ENCODE measurements around the gene UGT2B11.
"Not testable (repeated sequence)": the region's sequence is repeated elsewhere in the genome, so short reads cannot be mapped to it uniquely, and the experiment has no call there.

The UGT2B11 gene

GRCh38 chr4:69170233-69171134, 44.1 kb downstream of the UGT2B11 start:
- H3K9me3 ChIP-seq; H3K27me3 ChIP-seq; H3K4me1 ChIP-seq; H3K4me3 ChIP-seq (ENCODE audit: low read depth, low read length); H3K36me3 ChIP-seq: not testable (repeated sequence)
- peak; percentile 25 for DNase-seq
- peak; percentile 51 for TF ChIP-seq CTCF (IDR thresholded peaks at IDR 0.05; ENCODE audit: low read depth, low read length)

GRCh38 chr4:69169171-69169570, 45.4 kb downstream of the UGT2B11 start:
- not testable (repeated sequence) for H3K4me1 ChIP-seq; H3K27me3 ChIP-seq; H3K4me3 ChIP-seq (ENCODE audit: low read depth, low read length); DNase-seq; H3K36me3 ChIP-seq; H3K9me3 ChIP-seq

- no peaks in the 10 kb centered on the region for H3K27me3 ChIP-seq
- no peak overlapping the region for H3K4me3 ChIP-seq (ENCODE audit: low read depth, low read length)
- no peaks in the 10 kb centered on the region for H3K36me3 ChIP-seq
- no peak for TF ChIP-seq CTCF (IDR thresholded peaks at IDR 0.05; ENCODE audit: low read depth, low read length)
- no peaks in the 10 kb centered on the region for H3K9me3 ChIP-seq
- H3K4me1 ChIP-seq: no peaks in the 10 kb centered on the region
- no peak for DNase-seq
Measured at GRCh38 chr4:69167300-69167699, 47.2 kb downstream of the UGT2B11 start.

- H3K4me3 ChIP-seq (ENCODE audit: low read depth, low read length); H3K27me3 ChIP-seq; H3K9me3 ChIP-seq; H3K36me3 ChIP-seq; H3K4me1 ChIP-seq; DNase-seq: not testable (repeated sequence)
Measured at GRCh38 chr4:69166376-69166775, 48.2 kb downstream of the UGT2B11 start.

- DNase-seq: not testable (repeated sequence)
Measured at GRCh38 chr4:69165707-69166106, 48.8 kb downstream of the UGT2B11 start.

GRCh38 chr4:69156913-69157312, 57.6 kb downstream of the UGT2B11 start:
- H3K27me3 ChIP-seq: no peaks in the 10 kb centered on the region
- no peaks in the 10 kb centered on the region for H3K4me1 ChIP-seq
- H3K36me3 ChIP-seq: no peaks in the 10 kb centered on the region
- no peak for DNase-seq
- no peak overlapping the region for H3K4me3 ChIP-seq (ENCODE audit: low read depth, low read length)
- TF ChIP-seq CTCF (IDR thresholded peaks at IDR 0.05; ENCODE audit: low read depth, low read length): peak; percentile 18; the same call in 1 of the 2 replicates
- H3K9me3 ChIP-seq: no peaks in the 10 kb centered on the region

More at GRCh38 chr4:69165707-69166106, 48.8 kb downstream of the UGT2B11 start:
- H3K4me3 ChIP-seq (ENCODE audit: low read depth, low read length); H3K4me1 ChIP-seq; H3K36me3 ChIP-seq; H3K9me3 ChIP-seq; H3K27me3 ChIP-seq: not testable (repeated sequence)

- Histone ChIP-seq H3K27me3 (no peaks in the 10 kb centered on the region), H3K4me1 (no peaks in the 10 kb centered on the region), H3K36me3 (no peaks in the 10 kb centered on the region), H3K9me3 (no peaks in the 10 kb centered on the region), H3K4me3 (ENCODE audit: low read depth, low read length) (no peak overlapping the region)
- DNase-seq: no peak
- TF ChIP-seq CTCF (IDR thresholded peaks at IDR 0.05; ENCODE audit: low read depth, low read length): no peak
Measured at GRCh38 chr4:69154021-69154420, 60.5 kb downstream of the UGT2B11 start.
